GM23338 (cell line): ENCODE measurements around the gene MLF2. TPM values are rescaled to one million over a fixed set of nuclear protein-coding genes. Genes with fewer than 3 reads are reported as not detected.

Source experiments
- ATAC-seq: fragments of 200-7000 bp; cut with Tn5 transposase; 3 replicates; pipeline ENCODE4 v1.9.1; 2020
- DNase-seq: peaks from one replicate; pipeline ENCODE4 v3.0.0-alpha.2; 2015; ENCODE audit warnings: low spot score
- H2AFZ ChIP-seq: fragments of 200-600 bp; sonication (generic); 2 replicates; pipeline ENCODE4 v1.8.0; 2016; ENCODE audit warnings: antibody characterized with exemption, mild to moderate bottlenecking, moderate library complexity
- H3F3A ChIP-seq: fragments of 200-600 bp; sonication (generic); replicated peaks from 2 replicates; pipeline ENCODE4 v1.8.0; 2017; ENCODE audit warnings: antibody characterized with exemption, mixed run types, low read depth
- H3K27ac ChIP-seq: fragments of 200-600 bp; sonication (generic); 2 replicates; pipeline ENCODE4 v1.6.1; 2016; ENCODE audit warnings: low read depth
- H3K27me3 ChIP-seq: fragments of 200-600 bp; sonication (generic); 2 replicates; pipeline ENCODE4 v1.8.0; 2016; ENCODE audit warnings: mild to moderate bottlenecking, mixed run types, moderate library complexity; ENCODE audit not compliant: insufficient read depth
- H3K36me3 ChIP-seq: fragments of 200-600 bp; sonication (generic); 2 replicates; pipeline ENCODE4 v1.8.0; 2016; ENCODE audit warnings: mild to moderate bottlenecking; ENCODE audit not compliant: insufficient read depth
- H3K4me1 ChIP-seq: fragments of 200-600 bp; sonication (generic); 2 replicates; pipeline ENCODE4 v1.8.0; 2016; ENCODE audit warnings: mild to moderate bottlenecking, moderate library complexity; ENCODE audit not compliant: insufficient read depth
- H3K4me2 ChIP-seq: fragments of 200-600 bp; sonication (generic); 2 replicates; pipeline ENCODE4 v1.7.1; 2017; ENCODE audit warnings: mixed run types
- H3K4me3 ChIP-seq: fragments of 200-600 bp; sonication (generic); 2 replicates; pipeline ENCODE4 v1.6.1; 2016; ENCODE audit warnings: mixed run types
- H3K79me2 ChIP-seq: fragments of 200-600 bp; sonication (generic); replicated peaks from 2 replicates; pipeline ENCODE4 v1.8.0; 2017; ENCODE audit warnings: mild to moderate bottlenecking; ENCODE audit not compliant: insufficient read depth
- H3K9me2 ChIP-seq: fragments of 200-600 bp; sonication (generic); 2 replicates; pipeline ENCODE4 v1.8.0; 2017; ENCODE audit not compliant: insufficient read depth
- H4K20me1 ChIP-seq: fragments of 200-600 bp; sonication (generic); replicated peaks from 2 replicates; pipeline ENCODE4 v1.8.0; 2017; ENCODE audit warnings: mild to moderate bottlenecking; ENCODE audit not compliant: insufficient read depth
- H3K27ac Mint-ChIP-seq: 2 replicates; pipeline ENCODE4 v1.8.0; 2020; ENCODE audit warnings: inconsistent platforms, mild to moderate bottlenecking, moderate library complexity, mixed read lengths
- H3K27me3 Mint-ChIP-seq: 3 replicates; pipeline ENCODE4 v1.8.0; 2022; ENCODE audit warnings: low read depth, mild to moderate bottlenecking, moderate library complexity, mixed read lengths, inconsistent platforms; ENCODE audit not compliant: insufficient read depth, poor library complexity
- H3K36me3 Mint-ChIP-seq: 3 replicates; pipeline ENCODE4 v1.8.0; 2021; ENCODE audit warnings: low read depth, mild to moderate bottlenecking, inconsistent platforms, moderate library complexity, mixed read lengths
- H3K4me1 Mint-ChIP-seq: 3 replicates; pipeline ENCODE4 v1.8.0; 2020; ENCODE audit warnings: mild to moderate bottlenecking, inconsistent platforms, mixed read lengths
- H3K4me3 Mint-ChIP-seq: 3 replicates; pipeline ENCODE4 v1.8.0; 2021; ENCODE audit warnings: moderate library complexity, mild to moderate bottlenecking, inconsistent platforms, mixed read lengths
- H3K9me3 Mint-ChIP-seq: 3 replicates; pipeline ENCODE4 v1.8.0; 2020; ENCODE audit warnings: moderate library complexity, mild to moderate bottlenecking, inconsistent platforms, mixed read lengths
- CREB1 ChIP-seq: fragments of 250-450 bp; sonication (Bioruptor Pico); IDR thresholded peaks from 2 replicates; pipeline ENCODE4 v1.5.0; 2020; ENCODE audit warnings: low read depth, mild to moderate bottlenecking, moderate library complexity
- CTCF ChIP-seq, 2 experiments: fragments of 200-600 bp in 1 of 2; sonication (generic) in 1 of 2; conservative IDR thresholded peaks; 2 replicates each; pipeline versions ENCODE4 v1.5.1 to v1.6.1; 2016 to 2017; ENCODE audit warnings: antibody characterized with exemption in 2 of 2, low read depth in 2 of 2, mild to moderate bottlenecking in 2 of 2, moderate library complexity in 1 of 2
- EZH2 ChIP-seq: fragments of 200-600 bp; sonication (generic); IDR thresholded peaks from one replicate; pipeline ENCODE4 v1.8.0; 2017; ENCODE audit warnings: antibody characterized with exemption, mild to moderate bottlenecking, low read depth; ENCODE audit not compliant: unreplicated experiment
- POLR2AphosphoS5 ChIP-seq: IDR thresholded peaks from 2 replicates; pipeline ENCODE4 v1.6.1; 2016; ENCODE audit warnings: antibody characterized with exemption, low read depth
- ZNF462 ChIP-seq: fragments of 250-450 bp; sonication (Bioruptor Pico); IDR thresholded peaks from 2 replicates; pipeline ENCODE4 v1.5.0; 2020; ENCODE audit warnings: mild to moderate bottlenecking, moderate library complexity
- polyA plus RNA-seq: library from polyadenylated mRNA; unstranded; fragments of >200 nt; fragmentation: Nextera tagmentation; extraction: Ambion mirVana; gene quantifications from 2 replicates; pipeline ENCODE4 v1.2.1, GENCODE V29; 2016
- total RNA-seq: library from RNA; depleted of rRNA; stranded (reverse); fragments of >200 nt; shearing (Covaris generic); gene quantifications from 2 replicates; pipeline ENCODE4 v1.2.3, GENCODE V29; 2014

MLF2 gene
- total and polyA plus RNA-seq, 2 experiments from 2014 or later, result 280 to 289 TPM

- no peak for TF ChIP-seq ZNF462 (CRISPR knock-in tag)
- peak; percentile 28; the same call in 1 of the 2 replicates for TF ChIP-seq POLR2AphosphoS5
- no peak for TF ChIP-seq CREB1 (CRISPR knock-in tag)
Measured at GRCh38 chr12:6771509-6772330, 18.8 kb upstream of the MLF2 start (continued).

- peaks cover 44% of the 10 kb centered on the region for H3K27me3 Mint-ChIP-seq
- Histone ChIP-seq H3K27me3 (peaks cover 59% of the 10 kb centered on the region), H3K4me1 (peaks cover 43% of the 10 kb centered on the region), H3K27ac (0 out of 2 replicates have a peak overlapping the region, but pooled peaks have one; percentile 45), H2AFZ (no peak overlapping the region), H3K9me2 (no peaks in the 10 kb centered on the region), H4K20me1 (peaks cover 20% of the 10 kb centered on the region), H3K4me3 (no peak overlapping the region; the same call in 1 of the 2 replicates), H3K79me2 (peaks cover 20% of the 10 kb centered on the region), H3F3A (peaks cover 40% of the 10 kb centered on the region), H3K4me2 (no peak overlapping the region; the same call in 1 of the 2 replicates), H3K36me3 (no peaks in the 10 kb centered on the region)
- H3K4me1 Mint-ChIP-seq, result peaks cover 61% of the 10 kb centered on the region
- H3K9me3 Mint-ChIP-seq, result no peaks in the 10 kb centered on the region; the same call in 2 of the 3 replicates
- H3K4me3 Mint-ChIP-seq, result no peak overlapping the region; the same call in 2 of the 3 replicates
- ATAC-seq (no peak), DNase-seq (no peak)
- H3K27ac Mint-ChIP-seq, result no peak overlapping the region
- peaks cover 23% of the 10 kb centered on the region for H3K36me3 Mint-ChIP-seq
- TF ChIP-seq EZH2 (no peak), CTCF (conservative IDR thresholded peaks at IDR 0.05; ENCODE audit: low read depth in 2 of 2) (no peak), ZNF462 (CRISPR knock-in tag) (no peak), CREB1 (CRISPR knock-in tag) (no peak)
Measured at GRCh38 chr12:6771091-6771495, 18.2 kb upstream of the MLF2 start.
